Suppressor macrophage (primary cell): ENCODE data around the gene VIPR2.

Experiments
- DNase-seq, 4 experiments: peaks; one replicate each; pipeline ENCODE4 v3.0.0-alpha.2; 2020 to 2022

VIPR2 gene

DNA sequence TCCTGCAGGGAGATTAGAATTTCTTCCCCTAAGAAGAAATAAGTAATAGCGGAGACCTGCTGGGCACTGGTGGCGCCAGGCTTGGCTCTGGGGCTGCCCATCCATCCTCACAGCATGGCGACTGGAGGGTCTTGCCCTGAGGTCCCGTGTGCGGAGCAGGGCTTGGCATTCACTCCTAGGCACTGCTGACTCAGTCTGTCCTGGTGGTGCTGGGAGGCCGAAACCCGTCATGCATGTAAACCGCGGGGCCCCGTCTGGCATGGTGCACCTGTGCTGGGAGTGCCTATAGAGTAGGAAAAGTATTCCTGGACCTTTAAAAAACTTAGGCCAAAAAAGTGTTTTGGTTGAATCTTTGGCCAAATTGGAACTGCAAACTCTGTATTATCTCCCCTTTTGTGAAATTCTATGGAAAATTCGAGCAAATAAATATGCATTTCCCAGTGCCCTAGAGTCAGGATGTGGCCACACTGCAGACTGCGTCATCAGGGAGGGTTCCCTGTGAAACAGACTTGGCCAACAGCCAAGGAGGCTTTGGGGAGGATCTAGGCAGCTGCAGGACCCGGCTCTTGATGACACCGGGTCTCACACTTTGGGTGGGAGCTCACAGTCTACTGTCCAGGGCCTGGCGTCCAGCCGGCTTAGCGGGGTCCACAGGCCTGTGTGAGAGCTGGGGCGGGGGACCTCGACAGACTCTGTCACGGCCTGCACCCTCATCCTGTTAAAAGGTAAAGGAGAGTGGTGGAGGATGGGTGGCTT, 122.3 kb downstream of the VIPR2 start:
- DNase-seq = no peak

DNA sequence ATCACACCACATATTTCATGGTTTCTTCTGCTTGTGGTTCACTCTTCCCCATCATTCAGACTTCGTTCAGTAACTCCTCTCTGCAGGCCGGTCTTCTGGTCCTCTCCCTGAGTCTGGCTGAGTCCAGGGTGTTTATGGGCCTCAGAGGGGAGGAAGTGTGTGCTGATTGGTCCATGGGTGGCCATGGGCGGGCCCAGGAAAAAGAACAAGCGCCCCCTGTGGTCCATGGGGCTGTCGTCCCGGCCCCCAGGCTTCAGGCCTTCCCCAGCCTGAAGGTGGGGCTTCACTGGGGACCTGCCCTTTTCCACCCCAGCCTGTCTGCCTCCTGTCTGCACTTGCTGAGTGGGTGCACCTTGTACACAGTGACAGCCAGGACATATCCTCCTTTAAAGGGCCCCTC, 123.7 kb downstream of the VIPR2 start:
- no peak for DNase-seq

DNA sequence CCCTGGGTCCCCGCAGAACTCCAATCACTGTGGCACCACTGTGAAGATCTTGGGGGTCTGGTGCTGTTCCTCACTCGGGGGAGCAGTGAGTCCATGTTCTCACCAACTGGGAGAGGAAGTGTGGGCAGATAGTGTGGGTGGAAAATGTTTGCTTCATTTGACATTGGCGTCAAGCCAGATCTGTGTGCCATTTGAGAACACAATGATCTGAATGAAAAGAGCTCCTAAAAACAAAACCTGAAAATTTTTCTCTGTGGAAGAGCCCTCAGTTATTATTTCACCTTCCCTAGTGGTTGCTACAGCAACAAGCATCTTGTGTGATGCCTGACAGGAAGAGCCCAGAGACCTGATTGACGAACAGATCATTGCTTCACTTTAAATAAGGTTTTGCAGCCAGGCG, 125.6 kb downstream of the VIPR2 start:
- DNase-seq = peak in 3 of 4 experiments; percentile 1 to 6 (median 5)

DNA sequence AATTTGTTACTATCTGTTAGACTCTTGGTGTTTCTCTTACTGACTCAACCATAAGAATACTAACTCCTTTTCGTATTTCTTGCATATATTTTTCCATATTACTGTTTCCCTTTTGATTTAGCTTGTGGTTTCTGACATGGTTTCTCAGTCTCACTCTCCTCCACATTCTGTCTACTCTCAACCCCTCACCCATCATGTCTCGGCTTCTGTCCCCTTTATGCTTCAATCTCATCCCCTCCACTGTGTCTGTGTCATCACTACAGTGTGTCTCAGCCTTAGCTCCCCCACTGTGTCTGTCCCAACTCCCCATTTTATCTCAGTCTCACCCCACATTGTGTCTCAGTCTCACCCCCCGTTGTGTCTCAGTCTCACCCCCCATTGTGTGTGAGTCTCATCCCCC, 126.9 kb downstream of the VIPR2 start:
- DNase-seq = no peak

DNA sequence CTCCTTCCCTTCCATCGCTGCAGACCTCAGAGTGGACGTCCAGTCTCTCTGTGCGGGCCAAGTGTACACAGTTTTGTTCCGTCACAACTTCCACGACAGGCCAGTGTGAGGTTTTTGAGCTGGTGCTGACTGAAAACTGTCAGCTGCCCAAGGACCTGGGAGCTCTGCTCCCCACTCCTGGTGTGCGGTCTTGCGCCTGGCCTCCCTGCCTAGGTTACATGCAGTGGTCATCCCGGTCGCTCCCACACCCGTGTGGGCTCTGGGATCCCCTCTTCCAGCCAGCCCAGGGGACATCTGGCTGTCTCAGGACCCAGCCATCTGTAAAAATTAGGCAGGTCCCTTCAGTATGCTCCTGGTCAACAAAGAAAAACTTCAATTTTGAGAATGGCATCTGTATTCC, 127.5 kb downstream of the VIPR2 start:
- DNase-seq = no peak

DNA sequence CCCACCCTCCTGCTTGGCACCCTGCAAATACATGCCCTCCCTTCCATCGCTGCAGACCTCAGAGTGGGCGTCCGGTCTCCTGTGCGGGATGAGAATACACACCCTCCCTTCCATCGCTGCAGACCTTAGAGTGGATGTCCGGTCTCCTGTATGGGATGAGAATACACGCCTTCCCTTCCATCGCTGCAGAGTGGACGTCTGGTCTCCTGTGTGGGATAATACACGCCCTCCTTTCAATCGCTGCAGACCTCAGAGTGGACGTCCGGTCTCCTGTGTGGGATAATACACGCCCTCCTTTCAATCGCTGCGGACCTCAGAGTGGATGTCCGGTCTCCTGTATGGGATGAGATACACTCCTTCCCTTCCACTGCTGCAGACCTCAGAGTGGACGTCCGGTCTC, 128.1 kb downstream of the VIPR2 start:
- no peak for DNase-seq

DNA sequence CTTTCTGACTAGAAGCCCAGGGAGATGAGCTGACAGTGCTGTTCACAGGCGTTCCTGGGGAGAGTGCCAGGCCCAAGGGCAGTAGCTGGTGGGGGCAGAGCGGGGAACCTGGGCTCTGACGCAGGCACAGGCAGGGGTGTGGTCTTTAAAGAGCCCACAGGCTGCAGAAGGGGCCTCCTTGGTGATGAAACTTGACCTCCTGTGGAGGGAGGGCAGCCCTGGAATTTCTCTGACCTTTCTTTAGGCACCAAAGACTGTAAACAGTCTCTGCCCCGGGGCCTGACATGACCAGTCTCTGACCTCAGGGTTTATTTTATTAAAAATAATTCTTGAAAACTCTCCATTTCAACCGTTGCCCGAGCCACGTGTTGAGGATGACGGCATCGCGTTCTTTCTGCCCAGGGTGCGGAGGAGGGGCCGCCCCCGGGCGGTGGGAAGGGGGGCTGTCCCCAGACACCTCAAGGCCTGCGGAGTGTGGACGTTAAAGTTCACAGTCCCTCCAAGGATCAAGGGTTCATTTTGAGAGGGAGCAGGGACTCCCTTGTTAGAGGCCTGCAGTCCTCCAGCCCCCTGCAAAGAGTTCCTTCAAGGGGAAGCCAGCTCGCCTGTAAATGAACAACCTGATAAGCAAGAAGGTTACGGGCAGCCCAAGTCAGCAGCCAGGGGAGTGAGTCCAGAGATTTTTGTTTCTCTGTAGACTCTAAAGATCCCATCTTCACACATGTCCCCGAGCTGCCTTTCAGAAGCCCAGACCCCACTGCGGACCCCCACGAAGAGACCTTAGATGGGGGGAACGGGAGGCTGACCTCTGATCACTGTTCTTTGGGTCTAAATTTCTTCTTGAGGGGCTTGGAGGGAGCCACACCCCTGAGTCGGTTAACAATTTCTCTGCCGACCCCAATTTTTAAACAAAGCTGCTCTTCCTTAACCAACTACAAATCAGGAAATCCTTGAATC, 128.9 kb downstream of the VIPR2 start:
- DNase-seq = no peak

DNA sequence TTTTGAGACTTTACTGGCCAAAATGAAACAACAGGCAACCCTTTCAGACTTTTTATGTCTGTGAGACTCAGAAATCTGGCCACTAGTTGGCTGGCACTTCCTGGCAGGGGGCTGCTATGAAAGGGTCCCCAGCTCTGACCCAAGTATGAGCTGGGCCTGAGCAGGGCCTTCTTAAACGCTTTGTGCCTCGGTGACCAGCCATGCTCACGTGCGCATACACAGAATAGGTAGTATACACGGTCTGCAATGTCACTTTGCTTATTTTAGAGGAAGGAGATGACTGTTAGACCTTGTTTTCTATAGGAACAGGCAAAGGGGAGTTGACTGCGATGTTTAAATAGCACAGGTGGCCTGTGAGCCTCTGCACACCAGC, 129.6 kb downstream of the VIPR2 start:
- DNase-seq = no peak

DNA sequence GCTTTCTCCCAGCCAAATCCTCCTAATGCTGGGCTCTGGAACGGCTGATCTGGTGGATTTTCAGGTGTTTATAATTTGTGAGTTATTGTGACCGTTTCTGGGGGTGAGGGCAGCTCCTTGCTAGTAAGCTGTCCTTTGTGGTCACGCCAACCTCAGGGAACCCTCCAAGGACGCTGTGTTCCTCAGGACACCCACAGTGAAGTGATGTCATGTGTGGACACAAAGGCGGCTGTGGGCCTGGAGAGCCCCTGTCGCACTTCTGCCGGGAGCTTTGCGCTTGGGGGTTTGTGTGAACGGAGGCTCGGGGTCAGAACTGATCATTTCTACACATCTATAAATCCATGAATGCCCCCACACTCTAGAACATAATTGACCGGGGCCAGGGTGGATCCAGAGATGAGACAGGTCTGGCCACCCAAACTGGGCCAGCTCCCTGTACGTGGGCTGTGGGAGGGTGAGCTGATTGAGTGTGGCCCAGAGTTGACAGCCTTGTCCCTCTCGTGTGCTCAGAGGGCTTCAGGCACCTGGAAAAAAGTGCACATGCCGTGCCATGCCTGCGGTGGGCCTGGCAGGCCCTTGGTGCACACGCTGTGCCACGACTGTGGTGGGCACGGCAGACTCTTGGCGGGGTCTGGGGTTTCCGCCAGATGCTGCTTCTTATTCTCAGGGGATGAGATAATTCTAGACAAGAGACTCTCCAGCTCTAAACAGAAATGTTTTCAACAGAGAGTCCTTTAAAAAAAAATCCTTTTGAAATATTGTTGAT, 130.2 kb downstream of the VIPR2 start:
- DNase-seq = no peak

DNA sequence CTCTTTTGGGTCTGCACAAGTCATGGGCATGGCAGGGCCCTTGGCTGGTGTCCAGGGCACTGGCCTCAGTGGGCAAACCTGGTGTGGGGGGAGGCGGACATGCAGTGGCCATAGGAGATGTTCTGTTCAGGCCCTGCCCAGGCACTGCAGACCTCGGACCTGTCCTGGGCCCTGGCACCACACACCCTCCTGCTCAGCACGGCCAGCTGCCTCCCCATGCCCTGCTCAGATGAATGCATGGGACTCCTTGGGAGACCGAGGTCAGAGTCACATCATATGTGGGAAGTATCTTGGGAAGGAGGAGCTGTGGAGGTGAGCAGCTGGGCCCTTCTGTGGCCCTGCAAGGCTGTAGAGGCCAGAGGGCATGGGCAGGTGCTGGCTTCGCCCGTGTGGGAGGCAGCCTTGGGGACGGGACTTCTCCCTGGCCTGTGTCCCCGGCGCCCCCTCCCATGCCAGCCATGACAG, 130.8 kb downstream of the VIPR2 start:
- DNase-seq = no peak

DNA sequence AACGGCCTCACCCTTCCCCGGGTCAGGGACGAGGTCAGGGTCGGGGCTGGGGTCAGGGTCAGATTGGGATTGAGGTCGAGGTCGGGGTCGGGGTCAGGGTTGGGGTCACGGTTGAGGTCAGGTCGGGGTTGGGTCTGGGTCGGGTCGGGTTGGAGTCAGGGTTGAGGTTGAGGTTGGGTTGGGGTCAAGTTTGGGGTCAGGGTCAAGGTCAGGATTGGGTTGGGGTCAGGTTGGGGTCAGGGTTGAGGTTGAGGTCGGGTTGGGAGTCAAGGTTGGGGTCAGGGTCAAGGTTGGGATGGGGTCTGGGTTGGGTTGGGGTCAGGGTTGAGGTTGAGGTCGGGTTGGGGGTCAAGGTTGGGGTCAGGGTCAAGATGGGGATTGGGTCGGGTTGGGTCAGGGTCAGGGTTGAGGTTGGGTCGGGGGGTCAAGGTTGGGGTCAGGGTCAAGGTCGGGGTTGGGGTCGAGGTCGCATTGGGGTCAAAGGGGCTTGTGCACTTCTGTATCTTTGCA, 131.4 kb downstream of the VIPR2 start:
- DNase-seq = no peak

DNA sequence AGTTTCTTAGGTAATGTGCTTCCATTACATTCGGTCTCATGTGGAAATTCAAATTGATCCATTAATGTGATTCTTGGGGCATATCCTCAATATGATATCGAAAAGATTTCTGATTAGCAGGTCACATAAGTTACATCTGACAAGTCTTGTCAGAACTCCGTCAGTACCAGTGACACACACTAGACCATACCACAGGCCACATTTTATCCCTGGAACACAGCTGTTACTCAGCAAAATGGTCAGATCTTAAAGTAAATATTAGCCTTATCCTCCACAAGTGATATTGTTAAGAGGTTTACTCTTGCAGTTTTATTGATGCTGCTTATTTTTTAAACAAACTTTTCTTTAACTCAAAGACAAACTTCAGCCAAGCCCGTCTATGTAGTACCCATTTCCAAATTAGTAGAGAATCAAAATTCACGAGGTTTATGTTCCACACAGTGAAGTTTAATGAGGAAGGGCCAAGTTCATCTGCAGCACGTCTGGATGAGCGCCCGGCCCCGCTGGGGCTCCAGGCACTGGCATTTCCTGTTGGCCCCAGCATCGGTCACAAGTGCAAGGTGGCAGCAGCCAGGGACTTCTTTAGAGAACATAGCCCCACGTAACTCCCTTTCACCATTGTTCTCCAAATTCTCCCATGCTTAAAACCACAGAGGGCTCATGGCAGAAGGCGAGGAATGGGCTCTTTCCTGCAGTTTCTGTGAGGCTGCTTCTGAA, 132.2 kb downstream of the VIPR2 start:
- DNase-seq = no peak

DNA sequence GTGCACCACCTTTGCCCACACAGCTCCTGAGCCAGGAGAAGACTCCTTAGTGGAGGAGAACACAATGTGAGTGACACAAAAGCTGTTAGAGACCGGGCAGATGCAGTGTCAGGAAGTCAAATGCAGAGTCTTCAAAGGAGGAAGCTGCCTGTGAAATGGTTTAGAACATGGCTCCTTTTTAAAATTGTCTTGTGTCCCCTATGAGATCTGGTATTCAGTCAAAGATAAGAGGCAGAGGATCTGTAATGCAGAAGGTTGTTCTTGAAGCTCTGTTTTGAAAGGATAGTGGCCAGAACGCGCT, 133.0 kb downstream of the VIPR2 start:
- no peak for DNase-seq

DNA sequence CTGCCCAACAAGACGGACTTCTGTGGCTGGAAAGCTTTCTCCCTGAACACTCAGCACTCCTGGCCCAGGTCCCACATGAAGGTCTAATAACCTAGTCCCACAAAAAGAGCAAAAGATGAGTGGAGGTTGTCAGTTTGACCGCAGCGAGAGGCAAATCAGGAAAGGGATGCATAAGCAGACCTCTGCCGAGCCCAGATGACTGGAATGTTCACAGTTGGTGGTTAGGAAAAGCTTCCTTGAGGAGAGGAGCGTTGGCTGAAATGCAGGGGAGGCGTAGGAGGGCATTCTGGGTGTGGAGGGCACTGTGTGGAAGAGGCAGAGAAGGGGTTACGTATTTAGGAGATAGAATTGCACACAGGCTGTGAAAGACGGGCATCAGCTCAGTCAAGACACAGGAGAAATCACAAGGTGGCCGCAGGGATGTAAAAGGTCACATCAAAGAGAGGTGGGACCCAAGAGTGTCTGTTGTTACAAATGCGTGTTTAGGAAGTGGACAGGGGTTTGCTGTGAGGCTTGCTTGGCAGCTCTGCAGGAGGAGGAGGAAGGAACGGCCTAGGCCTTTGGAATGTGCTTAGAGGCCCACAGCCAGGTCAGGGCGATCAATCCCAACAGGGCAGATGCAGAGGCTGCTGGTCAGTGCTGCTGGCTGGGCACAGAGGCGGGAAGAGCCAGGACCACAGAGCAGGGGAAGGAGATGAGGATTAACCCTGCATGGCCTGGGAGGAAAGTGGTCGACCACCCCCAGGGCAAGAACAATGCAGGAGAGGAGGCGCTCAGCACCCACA, 133.5 kb downstream of the VIPR2 start:
- DNase-seq = no peak

DNA sequence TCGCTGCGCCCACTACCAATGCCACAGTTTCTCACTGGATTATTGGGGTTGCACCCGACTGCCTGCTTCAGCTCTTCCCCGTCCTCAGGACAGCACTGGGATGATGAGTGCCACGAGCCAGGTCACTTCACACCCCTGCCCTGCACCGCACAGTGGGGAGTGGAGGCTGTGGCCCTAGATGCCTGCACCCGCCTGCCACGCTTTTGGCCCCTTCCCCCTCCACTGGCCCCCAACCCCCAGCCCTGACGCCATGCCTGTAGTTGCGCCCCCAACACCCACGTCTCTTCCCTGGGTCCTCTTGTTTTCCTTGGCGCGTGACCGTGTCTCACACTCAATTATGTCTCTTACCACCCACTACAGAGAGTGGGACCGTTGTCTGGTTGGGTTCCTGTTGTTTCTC, 134.3 kb downstream of the VIPR2 start:
- no peak for DNase-seq

DNA sequence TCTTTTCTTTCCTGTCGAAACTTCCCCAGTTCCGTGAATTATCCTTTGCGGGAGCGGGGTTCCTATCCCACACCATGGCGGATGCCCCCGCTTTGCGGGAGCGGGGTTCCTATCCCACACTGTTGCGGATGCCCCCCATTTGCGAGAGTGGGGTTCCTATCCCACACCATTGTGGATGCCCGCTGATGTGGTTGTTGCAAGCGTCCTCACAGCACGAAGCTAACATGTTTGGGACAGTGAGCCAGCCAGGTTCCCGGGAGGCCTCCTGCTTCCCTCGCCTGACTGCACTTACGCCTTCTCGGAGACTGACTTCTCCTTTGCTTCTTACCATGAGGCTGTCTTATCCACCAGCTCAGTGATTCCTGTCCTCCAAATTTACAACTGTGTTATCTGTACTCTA, 134.7 kb downstream of the VIPR2 start:
- DNase-seq = no peak

DNA sequence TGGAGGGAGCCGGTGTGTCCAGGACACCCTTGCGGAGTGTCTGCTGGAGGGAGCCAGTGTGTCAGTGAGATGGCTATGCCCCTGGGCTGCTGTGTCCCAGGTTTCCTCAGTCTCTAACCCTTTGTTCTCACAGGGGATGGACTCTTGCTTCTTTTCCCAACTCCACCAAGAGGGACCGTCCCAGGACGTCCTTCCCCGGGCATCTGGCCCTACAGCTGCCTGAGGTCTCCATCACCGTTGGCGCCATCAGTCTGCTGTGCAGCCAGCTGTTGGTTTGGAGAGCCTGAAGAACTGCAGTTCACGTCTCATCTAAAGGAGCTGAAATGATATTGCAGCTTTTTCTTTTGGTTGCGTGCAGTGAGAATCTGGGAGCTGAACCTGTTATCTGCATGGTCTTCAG, 136.2 kb downstream of the VIPR2 start:
- no peak for DNase-seq

DNA sequence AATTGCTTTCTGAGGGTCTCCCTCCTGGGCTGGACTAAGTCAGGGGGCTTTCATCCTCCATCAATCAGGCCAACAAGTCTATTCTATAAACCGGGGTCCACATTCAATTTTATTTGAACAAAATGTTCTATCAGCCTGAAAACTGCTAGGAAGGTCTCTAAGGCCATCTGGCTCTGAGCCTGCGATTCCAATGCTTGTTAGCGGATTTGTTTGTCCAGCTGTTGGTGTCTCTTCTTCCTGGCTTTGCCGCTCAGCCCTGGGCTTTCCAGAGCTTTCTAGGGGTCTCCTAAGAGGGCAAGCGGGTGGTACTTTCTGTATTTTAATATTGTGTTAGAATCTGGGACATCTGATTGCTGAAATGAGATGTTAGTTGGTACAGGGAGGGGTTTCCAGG, 136.7 kb downstream of the VIPR2 start:
- DNase-seq = no peak

DNA sequence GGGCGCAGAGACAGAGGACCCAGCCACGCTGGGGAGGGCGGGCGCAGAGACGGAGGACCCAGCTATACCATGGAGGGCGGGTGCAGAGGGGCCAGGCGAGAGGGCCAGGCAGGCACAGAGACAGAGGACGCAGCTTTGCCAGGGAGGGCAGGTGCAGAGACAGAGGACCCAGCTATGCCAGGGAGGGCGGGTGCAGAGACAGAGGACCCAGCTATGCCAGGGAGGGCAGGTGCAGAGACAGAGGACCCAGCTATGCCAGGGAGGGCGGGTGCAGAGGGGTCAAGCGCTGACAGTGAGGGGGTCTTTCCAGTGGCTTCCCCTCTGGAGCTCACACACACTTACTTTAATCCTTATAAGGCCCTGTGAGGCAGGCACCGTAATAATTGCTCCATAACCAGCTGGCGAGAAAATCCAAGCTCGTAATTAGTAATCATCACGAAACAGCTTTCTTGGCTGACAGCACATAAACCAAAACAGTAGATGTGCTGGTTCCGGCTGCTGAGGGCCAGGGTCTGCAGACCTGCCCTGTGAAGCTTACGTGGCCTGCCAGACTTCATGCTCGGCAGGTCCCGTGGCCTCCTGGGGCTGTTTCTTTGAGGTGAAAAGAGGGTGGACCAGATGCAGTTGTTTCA, 137.2 kb downstream of the VIPR2 start:
- no peak for DNase-seq

DNA sequence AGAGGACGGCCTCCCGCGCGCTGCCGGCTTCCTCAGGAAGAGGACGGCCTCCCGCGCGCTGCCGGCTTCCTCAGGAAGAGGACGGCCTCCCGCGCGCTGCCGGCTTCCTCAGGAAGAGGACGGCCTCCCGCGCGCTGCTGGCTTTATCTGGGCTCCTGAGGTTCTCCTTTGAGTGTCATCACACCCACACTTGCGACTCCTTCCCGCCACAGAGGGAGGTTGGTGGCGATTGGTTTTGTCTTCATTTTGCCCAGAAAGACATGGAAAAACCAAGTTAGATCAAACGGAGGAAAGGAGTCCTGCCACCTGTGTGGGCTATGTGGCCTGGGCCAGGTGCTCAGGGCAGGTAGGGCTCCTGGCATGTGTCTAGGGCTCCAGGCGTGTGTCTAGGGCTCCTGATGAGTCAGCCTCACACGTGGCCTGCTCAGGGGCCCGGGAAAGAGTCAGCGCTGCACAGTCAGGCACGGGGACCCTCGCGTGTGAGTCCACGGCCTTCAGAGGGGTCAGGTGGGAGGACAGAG, 138.0 kb downstream of the VIPR2 start:
- DNase-seq = no peak
